NCI-H345 (cell line): Measurements from ENCODE around the gene MKRN2.
A peak's percentile ranks its signal among the peaks of the same experiment; 100 is the strongest.

Experiments
- DNase-seq: peaks from one replicate; lab custom pipeline; 2025; lab: John Stamatoyannopoulos, UW

Gene MKRN2

GRCh38 chr3:12553921-12554391 lies 2.9 kb upstream of the MKRN2 start:
- DNase-seq, result peak; percentile 25

- DNase-seq, result no peak
Measured at GRCh38 chr3:12556314-12556689, 585 bp upstream of the MKRN2 start.

DNA sequence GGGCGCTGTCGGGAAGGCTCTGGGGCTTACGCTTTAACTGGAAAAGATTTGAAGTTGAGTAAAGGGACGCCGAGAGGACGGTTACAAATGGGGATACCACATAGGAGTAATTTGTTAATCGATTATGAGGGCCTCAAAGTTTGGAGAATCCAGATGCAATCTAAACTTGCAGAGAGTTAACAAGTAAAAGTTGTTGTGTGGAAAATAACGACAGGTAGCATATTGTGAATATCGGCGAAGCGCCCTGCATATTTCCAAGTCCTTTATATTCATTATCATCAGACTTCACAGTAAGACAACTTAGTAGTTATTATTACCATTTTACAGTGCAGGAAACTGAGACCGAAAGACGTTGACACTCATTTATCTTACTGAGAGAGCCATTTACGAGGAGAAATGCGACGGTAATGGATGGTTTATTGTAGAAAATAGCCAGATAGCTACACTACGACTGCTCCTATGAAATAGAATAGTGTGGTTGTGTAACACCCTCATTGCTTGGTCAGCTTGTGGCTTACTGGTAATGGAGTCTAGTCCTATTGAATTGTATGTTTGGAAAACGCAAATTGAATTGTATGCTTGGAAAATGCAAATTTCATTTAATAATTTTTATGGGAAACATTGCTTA lies 700 bp downstream of the MKRN2 start:
- no peak for DNase-seq

- DNase-seq, result no peak
Measured at GRCh38 chr3:12558706-12559105, 1.8 kb downstream of the MKRN2 start.

DNA sequence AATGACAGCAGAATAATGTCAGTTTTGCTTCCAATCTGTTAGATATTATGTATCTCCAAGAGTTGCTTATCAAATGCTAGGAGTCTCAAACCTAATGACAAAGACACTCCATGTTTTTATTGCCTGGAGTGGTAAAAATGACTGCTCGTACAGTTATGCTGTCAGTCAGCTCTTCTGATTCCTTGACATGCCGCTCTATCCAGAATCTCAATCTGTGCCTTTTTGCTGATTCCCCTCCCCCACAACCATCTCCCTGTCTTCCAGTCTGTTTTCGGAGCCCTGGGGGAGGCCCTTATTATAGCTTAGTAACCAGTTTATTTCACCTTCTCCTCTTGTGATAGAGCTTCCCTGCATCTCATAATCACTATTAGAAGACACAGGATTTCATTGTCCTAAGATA lies 2.6 kb downstream of the MKRN2 start:
- DNase-seq, result no peak

DNA sequence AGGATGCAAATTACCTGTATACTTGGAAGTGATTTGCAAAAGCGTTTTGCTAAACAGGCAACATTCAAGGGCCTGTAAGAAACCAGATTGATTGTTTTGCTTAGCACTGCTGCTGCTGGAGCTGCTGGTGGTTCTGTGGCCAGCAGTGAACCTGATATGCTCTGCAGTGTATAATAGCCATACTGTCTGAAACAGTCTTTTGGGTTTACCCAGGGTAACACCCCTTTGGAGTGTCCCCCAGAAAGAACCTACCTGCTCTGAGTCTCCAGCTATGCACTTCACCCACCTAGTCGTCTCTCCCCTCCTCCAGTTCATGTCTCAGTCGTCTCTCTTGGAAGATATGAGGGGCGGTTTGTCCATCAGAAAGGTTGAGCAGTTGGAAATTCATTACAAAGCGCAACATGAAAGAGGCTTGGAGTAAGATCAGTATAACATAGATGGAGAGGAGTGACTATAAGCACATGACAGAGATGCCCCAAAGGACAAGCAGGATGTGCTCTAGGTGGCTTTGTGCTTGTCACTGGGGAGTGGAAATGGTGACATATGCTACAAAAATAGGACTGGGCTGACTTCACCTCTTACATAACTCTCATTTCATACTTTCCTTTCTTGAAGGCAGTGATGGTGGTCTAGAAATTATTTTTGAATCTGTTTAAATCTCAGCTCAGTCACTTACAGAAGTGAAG lies 3.8 kb downstream of the MKRN2 start:
- DNase-seq, result no peak

- DNase-seq, result no peak
Measured at GRCh38 chr3:12561397-12561796, 4.5 kb downstream of the MKRN2 start.

DNA sequence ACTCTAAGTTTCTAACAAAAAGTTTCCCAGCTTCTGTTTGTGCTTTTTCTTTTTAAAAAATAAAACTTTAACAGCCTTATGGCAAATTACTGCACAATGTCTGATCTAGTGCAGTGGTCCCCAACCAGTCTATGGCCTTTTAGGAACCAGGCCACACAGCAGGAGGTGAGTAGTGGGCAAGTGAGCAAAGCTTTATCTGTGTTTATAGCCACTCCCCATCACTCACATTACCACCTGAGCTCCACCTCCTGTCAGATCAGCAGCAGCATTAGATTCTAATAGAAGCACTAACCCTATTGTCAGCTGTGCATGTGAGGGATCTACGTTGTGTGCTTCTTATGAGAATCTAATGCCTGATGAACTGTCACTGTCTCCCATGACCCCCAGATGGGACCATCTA lies 5.6 kb downstream of the MKRN2 start:
- DNase-seq, result no peak

DNA sequence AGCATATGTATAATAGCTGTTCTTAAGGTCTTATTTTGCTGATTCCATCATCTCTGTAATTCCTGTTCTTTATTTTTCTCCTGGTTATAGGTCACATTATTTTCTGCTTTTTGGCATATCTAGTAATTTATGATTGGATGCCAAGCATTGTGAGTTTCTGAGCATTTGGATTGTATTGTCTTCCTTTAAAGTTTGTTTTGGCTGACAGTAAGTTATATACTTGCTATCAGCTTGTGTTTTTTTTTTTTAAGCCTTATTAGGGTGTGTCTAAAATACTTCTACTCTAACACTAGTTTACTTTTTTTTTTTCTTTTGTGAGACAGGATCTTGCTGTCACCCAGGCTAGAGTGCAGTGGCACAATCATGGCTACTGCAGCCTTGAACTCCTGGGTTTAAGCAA lies 10.1 kb downstream of the MKRN2 start:
- no peak for DNase-seq

DNA sequence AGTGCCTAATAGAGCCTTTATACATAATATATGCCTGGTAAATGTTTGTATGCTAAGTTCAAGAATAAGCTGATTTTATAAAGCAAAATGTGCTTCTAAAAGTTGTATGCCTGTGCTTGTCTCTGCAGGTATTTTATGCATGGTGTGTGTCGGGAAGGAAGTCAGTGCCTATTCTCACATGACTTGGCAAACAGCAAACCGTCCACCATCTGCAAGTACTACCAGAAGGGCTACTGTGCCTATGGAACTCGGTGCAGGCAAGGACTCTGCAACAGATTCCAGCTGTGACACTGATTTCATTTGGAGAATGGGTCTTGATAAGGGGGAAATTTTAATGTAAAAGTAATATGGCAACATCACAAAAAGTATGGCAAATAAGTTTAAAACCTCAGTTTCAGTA lies 11.9 kb downstream of the MKRN2 start:
- DNase-seq, result no peak

- DNase-seq, result no peak
Measured at GRCh38 chr3:12569836-12570235, 12.9 kb downstream of the MKRN2 start.

DNA sequence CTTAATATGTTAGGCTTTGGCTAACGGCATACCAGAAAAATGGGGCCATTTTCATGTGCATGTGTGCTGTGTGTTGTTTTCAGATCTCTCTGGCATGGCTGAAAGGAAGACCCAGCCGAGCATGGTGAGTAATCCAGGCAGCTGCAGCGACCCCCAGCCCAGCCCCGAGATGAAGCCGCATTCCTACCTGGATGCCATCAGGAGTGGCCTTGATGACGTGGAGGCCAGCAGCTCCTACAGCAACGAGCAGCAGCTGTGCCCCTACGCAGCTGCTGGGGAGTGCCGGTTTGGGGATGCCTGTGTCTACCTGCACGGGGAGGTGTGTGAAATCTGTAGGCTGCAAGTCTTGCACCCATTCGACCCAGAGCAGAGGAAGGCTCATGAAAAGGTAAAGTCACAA lies 15.1 kb downstream of the MKRN2 start:
- no peak for DNase-seq

- DNase-seq, result no peak
Measured at GRCh38 chr3:12574131-12574530, 17.2 kb downstream of the MKRN2 start.

DNA sequence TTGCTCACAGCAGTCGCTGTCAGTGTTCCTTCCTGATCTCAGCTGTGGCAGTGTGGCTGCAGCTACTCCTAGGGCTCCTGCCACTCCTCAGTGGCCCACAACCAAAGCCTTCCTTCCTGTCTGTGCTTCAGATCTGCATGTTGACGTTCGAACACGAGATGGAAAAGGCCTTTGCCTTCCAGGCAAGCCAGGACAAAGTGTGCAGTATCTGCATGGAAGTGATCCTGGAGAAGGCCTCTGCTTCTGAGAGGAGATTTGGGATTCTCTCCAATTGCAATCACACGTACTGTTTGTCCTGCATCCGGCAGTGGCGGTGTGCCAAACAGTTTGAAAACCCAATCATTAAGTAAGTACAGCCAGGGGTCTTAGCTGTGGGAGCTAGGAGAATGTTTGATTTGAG lies 17.8 kb downstream of the MKRN2 start:
- DNase-seq, result no peak

DNA sequence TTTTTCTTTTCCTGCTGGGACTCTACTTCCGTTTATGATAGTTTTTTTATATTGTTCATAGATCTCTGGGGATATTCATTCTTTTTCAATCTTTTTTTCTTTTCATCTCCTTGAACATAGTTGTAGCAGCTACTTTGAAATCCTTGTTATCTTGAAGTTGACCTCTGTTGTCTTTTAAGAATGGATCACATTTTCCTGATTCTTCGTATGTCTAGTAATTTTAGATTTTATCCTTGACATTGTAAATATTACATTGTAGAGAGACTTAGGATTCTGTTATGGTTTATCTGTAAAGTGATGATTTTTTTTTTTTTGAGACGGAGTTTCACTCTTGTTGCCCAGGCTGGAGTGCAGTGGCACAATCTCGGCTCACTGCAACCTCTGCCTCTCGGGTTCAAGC lies 20.5 kb downstream of the MKRN2 start:
- DNase-seq, result no peak

DNA sequence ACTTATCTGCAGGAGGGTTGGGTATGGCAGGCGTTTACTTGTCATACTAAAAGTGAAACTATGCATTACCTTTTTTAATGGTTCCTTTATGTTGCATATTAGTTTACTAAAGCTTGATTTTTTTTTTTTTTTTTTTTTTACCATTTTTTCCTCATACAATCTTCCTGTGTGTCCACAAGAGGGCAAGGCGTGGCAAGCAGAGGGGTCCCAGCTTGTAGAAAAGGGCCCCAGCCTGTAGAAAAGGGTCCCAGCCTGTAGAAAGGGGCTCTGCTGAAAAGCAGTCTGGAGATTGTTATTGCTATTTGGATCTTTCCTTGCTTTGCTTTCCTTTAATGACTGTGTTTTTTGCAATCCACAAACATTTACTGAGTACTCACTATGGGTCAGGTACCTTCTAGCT lies 21.9 kb downstream of the MKRN2 start:
- no peak for DNase-seq

- no peak for DNase-seq
Measured at GRCh38 chr3:12579456-12579855, 22.6 kb downstream of the MKRN2 start.

GRCh38 chr3:12579905-12580304 lies 23.0 kb downstream of the MKRN2 start:
- DNase-seq, result no peak

DNA sequence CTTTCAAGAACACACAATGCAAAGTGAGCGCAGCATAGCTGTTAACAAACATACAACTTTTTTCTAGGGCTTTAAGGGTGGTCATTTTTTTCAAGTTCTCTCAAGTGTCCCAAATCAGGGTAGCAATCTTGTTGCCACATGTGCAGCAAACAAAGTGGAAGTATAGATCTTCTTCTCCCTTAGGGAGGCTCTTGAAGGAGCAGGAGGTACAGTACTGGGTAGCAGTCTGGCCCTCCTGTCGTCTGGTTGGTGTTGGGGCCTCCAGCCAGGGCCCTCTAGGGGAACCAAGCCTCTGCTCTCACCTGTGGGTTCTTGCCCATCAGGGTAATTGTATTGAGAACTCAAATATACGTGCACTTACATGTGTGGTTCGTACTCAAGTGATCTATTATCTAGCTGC lies 25.8 kb downstream of the MKRN2 start:
- DNase-seq, result no peak

GRCh38 chr3:12583280-12583679 lies 26.4 kb downstream of the MKRN2 start:
- DNase-seq, result no peak

DNA sequence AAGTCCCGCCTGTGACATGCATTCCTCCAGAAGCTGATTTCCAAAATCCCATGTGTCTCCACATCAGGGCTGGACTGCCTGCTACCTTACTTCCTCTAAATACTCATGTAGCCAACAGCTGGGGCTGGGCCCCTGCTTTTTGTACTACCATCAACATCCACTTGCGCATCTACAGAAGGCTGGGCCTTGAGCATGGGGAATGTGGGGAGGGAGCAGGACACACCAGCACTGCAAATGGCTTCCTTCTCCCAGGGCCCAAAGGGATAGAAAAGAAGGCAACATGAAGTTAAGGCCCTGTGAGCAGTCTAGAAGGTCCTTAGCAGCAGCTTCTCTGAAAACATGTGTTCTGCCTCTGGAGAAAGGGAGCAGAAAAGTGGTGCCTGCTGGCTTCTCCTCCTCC lies 27.2 kb downstream of the MKRN2 start:
- no peak for DNase-seq

DNA sequence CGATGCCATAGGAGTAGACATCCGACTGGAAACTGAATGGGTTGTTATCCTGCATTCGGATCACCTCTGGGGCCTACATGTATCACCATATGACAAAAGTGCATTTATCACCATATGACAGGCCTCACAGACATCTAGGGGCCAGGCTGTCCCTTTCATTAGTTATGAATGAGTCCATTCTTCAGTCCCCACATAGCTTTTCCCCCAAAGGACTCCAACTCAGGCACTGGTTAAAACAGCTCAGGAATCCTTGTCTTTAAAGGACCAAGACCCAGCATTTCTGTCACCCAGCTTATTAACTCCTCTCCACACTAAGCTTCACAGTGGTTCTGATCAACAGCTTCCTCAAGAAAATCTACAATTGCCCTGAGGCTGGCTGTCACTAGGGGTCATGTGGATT lies 28.3 kb downstream of the MKRN2 start:
- no peak for DNase-seq

GRCh38 chr3:12585970-12586369 lies 29.1 kb downstream of the MKRN2 start:
- no peak for DNase-seq

- DNase-seq, result no peak
Measured at GRCh38 chr3:12586403-12586802, 29.5 kb downstream of the MKRN2 start.
